Activated CD4-positive, CD25-positive, alpha-beta regulatory T cell (primary cell): ENCODE data around the gene ARHGAP45.
A peak's percentile ranks its signal among the peaks of the same experiment; 100 is the strongest.
"Not testable (repeated sequence)": the region's sequence is repeated elsewhere in the genome, so short reads cannot be mapped to it uniquely, and the experiment has no call there.

Source experiments
- DNase-seq, 4 experiments: peaks; one replicate each; lab custom pipeline; 2025; lab: John Stamatoyannopoulos, UW

Gene ARHGAP45

GRCh38 chr19:1105008-1105872 lies 38.3 kb downstream of the ARHGAP45 start:
- DNase-seq, result no peak

GRCh38 chr19:1105873-1106840 lies 39.2 kb downstream of the ARHGAP45 start:
- no peak for DNase-seq

GRCh38 chr19:1106841-1107660 lies 40.1 kb downstream of the ARHGAP45 start:
- DNase-seq, result no peak

- DNase-seq, result no peak
Observed at GRCh38 chr19:1107661-1108261, 40.8 kb downstream of the ARHGAP45 start.

- no peak for DNase-seq
Observed at GRCh38 chr19:1108291-1109031, 41.5 kb downstream of the ARHGAP45 start.

- DNase-seq, result no peak
Observed at GRCh38 chr19:1109032-1109551, 42.1 kb downstream of the ARHGAP45 start.

- DNase-seq, result no peak
Observed at GRCh38 chr19:1109697-1110671, 43.0 kb downstream of the ARHGAP45 start.

- no peak for DNase-seq
Observed at GRCh38 chr19:1110809-1111640, 44.1 kb downstream of the ARHGAP45 start.

- DNase-seq, result no peak
Observed at GRCh38 chr19:1111641-1112267, 44.8 kb downstream of the ARHGAP45 start.

- DNase-seq, result no peak
Observed at GRCh38 chr19:1112268-1113029, 45.5 kb downstream of the ARHGAP45 start.

GRCh38 chr19:1113030-1113985 lies 46.3 kb downstream of the ARHGAP45 start:
- peak; percentile 54 to 75 (median 66) for DNase-seq

- DNase-seq, result no peak
Observed at GRCh38 chr19:1113986-1114483, 47.1 kb downstream of the ARHGAP45 start.

- DNase-seq, result not testable (repeated sequence)
Observed at GRCh38 chr19:1114728-1115127, 47.8 kb downstream of the ARHGAP45 start.

GRCh38 chr19:1115646-1116420 lies 48.9 kb downstream of the ARHGAP45 start:
- DNase-seq, result no peak
